ENCODE results near the gene SPIN1. TPM values are rescaled to one million over a fixed set of nuclear protein-coding genes. Genes with fewer than 3 reads are reported as not detected.

Gene SPIN1
- total RNA-seq, 4 donors from 2014 or later: 5.5 to 11.9 (median 6.6) TPM

DNA sequence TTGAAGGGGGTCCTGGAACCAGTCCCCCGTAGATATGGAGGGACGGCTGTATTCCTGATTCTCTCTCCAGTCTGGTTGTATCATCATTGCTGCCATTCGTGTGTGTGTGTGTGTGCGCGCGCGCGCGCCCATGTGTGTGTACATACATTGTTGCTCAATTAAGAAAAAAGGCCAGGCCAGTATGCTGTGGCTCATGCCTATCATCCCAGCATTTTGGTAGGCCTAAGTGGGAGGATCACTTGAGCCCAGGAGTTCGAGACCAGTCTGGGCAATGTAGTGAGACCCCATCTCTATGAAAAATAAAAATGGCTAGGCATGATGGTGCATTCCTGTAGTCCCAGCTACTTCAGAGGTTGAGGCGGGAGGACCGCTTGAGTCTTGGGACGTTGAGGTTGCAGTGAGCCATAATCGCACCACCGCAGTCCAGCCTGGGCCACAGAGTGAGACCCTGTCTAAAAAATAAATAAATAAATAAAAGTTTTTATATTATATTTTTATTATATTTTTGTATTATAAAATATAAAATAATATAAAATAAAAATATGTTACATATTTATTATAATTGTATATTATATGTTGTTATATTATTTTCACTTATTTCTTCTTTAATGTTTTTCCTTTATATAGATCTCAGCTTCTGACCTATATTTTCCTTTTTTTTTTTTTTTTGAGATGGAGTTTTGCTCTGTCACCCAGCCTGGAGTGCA, 53.2 kb downstream of the SPIN1 start:
- TF ChIP-seq POLR2A (IDR thresholded peaks at IDR 0.05): no peak
- TF ChIP-seq, protein P1, sequence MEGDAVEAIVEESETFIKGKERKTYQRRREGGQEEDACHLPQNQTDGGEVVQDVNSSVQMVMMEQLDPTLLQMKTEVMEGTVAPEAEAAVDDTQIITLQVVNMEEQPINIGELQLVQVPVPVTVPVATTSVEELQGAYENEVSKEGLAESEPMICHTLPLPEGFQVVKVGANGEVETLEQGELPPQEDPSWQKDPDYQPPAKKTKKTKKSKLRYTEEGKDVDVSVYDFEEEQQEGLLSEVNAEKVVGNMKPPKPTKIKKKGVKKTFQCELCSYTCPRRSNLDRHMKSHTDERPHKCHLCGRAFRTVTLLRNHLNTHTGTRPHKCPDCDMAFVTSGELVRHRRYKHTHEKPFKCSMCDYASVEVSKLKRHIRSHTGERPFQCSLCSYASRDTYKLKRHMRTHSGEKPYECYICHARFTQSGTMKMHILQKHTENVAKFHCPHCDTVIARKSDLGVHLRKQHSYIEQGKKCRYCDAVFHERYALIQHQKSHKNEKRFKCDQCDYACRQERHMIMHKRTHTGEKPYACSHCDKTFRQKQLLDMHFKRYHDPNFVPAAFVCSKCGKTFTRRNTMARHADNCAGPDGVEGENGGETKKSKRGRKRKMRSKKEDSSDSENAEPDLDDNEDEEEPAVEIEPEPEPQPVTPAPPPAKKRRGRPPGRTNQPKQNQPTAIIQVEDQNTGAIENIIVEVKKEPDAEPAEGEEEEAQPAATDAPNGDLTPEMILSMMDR (IDR thresholded peaks at IDR 0.05 in 4 of 5, conservative IDR thresholded peaks at IDR 0.05 in 1 of 5): no peak
- no peak overlapping the region for H3K27ac ChIP-seq
- no peaks in the 10 kb centered on the region for H3K36me3 ChIP-seq
- intact Hi-C loops (cut with DNase I; ENCODE audit: low total_unique reads): no loop called here
- ATAC-seq (no peak), DNase-seq (no peak)
- no peaks in the 10 kb centered on the region for H3K27me3 ChIP-seq
- H3K9me3 ChIP-seq: no peaks in the 10 kb centered on the region
- in situ Hi-C loops (cut with MboI; ENCODE audit: low sequenced_read_pairs in 4 of 4): no loop called here
- no peaks in the 10 kb centered on the region for H3K4me1 ChIP-seq
- no peak overlapping the region for H3K4me3 ChIP-seq

DNA sequence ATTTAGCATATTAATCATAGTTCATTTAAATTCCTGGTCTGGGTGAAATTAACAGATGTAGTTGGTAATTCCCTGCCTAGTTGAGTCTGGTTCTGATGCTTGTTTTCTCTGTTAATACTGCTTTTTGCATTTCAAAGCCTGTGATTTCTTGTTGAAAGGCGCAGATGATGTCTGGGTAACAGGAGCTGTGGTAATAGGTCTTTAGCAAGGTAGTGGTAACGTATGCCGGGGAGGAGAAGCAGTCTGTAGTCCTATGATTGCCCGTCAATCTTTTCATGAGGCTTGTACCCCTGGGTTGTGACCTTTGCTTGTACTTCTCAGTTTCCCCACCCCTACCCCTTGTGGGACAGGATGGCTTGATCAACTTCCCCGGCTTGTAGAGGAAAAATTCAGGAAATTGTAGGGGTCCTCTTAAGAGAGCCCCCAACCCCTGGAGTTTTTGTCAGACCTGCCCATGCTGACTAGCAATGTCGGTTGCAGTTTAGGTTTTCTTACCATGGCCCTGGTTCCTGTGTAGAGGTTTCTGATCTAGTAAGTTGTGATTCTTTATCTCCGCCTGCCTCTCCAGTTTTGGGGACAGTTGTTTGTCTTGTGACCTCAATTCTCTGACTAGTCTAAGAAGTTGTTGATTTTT, 55.4 kb downstream of the SPIN1 start:
- H3K27me3 ChIP-seq: no peaks in the 10 kb centered on the region
- no peaks in the 10 kb centered on the region for H3K9me3 ChIP-seq
- TF ChIP-seq, protein P1 (IDR thresholded peaks at IDR 0.05 in 4 of 5, conservative IDR thresholded peaks at IDR 0.05 in 1 of 5): no peak
- TF ChIP-seq POLR2A (IDR thresholded peaks at IDR 0.05): no peak
- in situ Hi-C loops (cut with MboI; ENCODE audit: low sequenced_read_pairs in 4 of 4) (no loop called here), intact Hi-C loops (cut with DNase I; ENCODE audit: low total_unique reads) (no loop called here)
- ATAC-seq (no peak), DNase-seq (no peak)
- H3K27ac ChIP-seq: no peak overlapping the region
- H3K4me1 ChIP-seq: no peaks in the 10 kb centered on the region
- no peak overlapping the region for H3K4me3 ChIP-seq
- H3K36me3 ChIP-seq: no peaks in the 10 kb centered on the region

DNA sequence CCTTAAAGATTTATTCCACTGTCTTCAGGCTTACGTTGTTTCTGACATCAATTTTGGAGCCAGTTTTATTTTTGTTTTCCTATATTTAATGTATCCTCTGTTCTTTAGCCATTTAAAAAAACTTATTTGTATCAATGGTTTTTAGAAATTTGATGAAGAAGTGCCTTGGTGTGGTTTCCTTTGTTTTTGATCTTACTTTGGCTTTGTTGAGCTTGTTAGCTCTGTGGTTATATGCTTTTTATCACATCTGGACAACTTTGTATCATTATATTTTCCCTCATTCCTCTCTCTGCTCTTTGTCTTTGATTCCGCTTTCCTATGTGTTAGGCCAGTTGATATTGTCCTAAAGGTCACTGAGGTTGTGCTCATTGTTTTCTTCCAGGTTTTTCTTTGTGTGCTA, 58.5 kb downstream of the SPIN1 start:
- no peak for DNase-seq
- intact Hi-C loops (cut with DNase I; ENCODE audit: low total_unique reads) (no loop called here), in situ Hi-C loops (cut with MboI; ENCODE audit: low sequenced_read_pairs in 4 of 4) (no loop called here)
- Histone ChIP-seq H3K27me3 (no peaks in the 10 kb centered on the region), H3K4me1 (no peaks in the 10 kb centered on the region), H3K36me3 (peaks cover 0 to 5% of the 10 kb centered on the region in 2 donors), H3K9me3 (no peaks in the 10 kb centered on the region), H3K4me3 (no peak overlapping the region), H3K27ac (no peak overlapping the region)
- no peak for ATAC-seq
- no peak for TF ChIP-seq POLR2A (IDR thresholded peaks at IDR 0.05)
- TF ChIP-seq, protein P1 (IDR thresholded peaks at IDR 0.05 in 4 of 5, conservative IDR thresholded peaks at IDR 0.05 in 1 of 5): no peak

DNA sequence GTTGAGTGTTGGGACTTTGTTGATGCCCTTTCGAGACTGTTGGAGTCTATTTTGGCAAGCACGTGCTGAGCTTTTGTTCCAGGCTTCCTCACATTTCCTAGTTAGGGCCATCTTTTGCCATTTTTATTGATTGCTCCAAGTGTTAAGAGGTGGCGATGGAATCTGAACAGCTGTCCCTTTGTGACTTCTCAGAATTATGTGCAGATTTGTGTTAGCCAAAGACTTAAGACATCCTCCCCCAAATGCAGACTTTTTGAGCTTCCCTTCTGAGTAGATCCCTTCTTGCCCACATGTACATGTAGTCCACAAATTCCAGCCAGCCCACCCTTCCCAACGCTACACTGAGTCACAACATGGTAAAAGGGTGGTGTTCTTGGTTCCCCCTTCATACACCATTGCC, 59.2 kb downstream of the SPIN1 start:
- H3K27me3 ChIP-seq: no peaks in the 10 kb centered on the region
- H3K36me3 ChIP-seq: peaks cover 0 to 5% of the 10 kb centered on the region in 2 donors
- intact Hi-C loops (cut with DNase I; ENCODE audit: low total_unique reads): no loop called here
- ATAC-seq (no peak), DNase-seq (no peak)
- H3K4me3 ChIP-seq: no peak overlapping the region
- TF ChIP-seq, protein P1 (IDR thresholded peaks at IDR 0.05 in 4 of 5, conservative IDR thresholded peaks at IDR 0.05 in 1 of 5): no peak
- no peak for TF ChIP-seq POLR2A (IDR thresholded peaks at IDR 0.05)
- in situ Hi-C loops (cut with MboI; ENCODE audit: low sequenced_read_pairs in 4 of 4): no loop called here
- no peaks in the 10 kb centered on the region for H3K4me1 ChIP-seq
- H3K9me3 ChIP-seq: no peaks in the 10 kb centered on the region
- H3K27ac ChIP-seq: no peak overlapping the region

Data from gastrocnemius medialis (tissue), 4 donors.